ENCODE data around the gene RALGDS.

- TF ChIP-seq CTCF (IDR thresholded peaks at IDR 0.05) (no peak), POLR2A (IDR thresholded peaks at IDR 0.05) (no peak)
Measured at GRCh38 chr9:133080161-133080560, 40.9 kb downstream of the RALGDS start.
